GM12874 (cell line): ENCODE data around the gene PNPLA3.

Experiments used
- TF ChIP-seq, protein P1 (sequence below): IDR thresholded peaks from 2 replicates; pipeline ENCODE4 v1.5.1; 2011; ENCODE audit warnings: low read depth, mild to moderate bottlenecking, control low read depth, low read length, moderate library complexity; ENCODE audit not compliant: insufficient read depth

PNPLA3 gene

DNA sequence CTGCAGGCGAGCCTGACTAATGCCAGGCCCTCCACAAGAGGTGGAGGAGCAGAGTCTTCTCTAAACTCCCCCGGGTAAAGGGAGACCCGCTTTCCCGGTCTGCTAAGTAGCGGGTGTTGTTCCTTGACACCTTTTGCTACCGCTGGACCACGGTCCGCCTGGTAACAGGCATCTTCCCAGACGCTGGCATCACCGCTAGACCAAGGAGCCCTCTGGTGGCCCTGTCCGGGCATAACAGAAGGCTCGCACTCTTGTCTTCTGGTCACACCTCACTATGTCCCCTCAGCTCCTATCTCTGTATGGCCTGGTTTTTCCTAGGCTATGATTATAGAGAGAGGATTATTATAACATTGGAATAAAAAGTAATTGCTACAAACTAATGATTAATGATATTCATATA is 19.2 kb upstream of the PNPLA3 start:
- TF ChIP-seq, protein P1, sequence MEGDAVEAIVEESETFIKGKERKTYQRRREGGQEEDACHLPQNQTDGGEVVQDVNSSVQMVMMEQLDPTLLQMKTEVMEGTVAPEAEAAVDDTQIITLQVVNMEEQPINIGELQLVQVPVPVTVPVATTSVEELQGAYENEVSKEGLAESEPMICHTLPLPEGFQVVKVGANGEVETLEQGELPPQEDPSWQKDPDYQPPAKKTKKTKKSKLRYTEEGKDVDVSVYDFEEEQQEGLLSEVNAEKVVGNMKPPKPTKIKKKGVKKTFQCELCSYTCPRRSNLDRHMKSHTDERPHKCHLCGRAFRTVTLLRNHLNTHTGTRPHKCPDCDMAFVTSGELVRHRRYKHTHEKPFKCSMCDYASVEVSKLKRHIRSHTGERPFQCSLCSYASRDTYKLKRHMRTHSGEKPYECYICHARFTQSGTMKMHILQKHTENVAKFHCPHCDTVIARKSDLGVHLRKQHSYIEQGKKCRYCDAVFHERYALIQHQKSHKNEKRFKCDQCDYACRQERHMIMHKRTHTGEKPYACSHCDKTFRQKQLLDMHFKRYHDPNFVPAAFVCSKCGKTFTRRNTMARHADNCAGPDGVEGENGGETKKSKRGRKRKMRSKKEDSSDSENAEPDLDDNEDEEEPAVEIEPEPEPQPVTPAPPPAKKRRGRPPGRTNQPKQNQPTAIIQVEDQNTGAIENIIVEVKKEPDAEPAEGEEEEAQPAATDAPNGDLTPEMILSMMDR: 0 out of 2 replicates have a peak, but pooled peaks have one; percentile 19

DNA sequence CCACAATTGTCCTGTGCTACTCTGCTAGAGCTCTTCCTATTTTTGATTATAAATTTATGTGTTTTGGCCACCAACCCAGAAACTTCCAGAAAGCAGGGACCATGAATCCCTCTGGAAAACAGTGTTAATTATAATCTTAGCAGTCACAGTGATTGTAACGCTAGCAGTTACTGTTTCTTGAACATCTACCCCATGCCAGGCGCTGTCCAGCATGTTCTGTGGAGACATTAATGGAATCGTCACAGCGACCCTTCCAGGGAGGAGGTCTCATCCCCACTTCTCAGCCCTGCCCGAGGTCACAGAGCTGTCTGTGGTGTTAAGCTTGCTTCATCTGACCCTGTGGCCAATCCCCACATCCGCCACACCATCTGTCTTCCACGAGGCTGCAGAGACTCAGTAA is 17.9 kb upstream of the PNPLA3 start:
- TF ChIP-seq, protein P1: no peak

DNA sequence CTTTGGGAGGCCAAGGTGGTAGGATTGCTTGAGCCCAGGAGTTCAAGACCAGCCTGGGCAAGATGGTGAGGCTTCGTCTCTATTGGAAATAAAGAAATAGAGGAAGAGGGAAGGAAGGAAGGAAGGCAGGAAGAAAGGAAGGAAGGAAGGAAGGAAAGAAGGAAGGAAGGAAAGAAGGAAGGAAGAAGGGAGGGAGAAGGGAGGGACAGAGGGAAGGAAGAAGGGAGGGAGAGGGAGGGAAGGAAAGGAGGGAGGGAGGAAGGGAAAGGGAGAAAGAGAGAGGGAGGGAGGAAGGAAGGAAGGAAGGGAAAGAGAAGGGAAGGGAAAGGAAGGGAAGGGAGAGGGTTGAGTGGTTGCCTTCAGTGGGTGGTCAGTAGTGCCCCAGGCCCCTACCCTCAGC is 13.9 kb upstream of the PNPLA3 start:
- TF ChIP-seq, protein P1: no peak

DNA sequence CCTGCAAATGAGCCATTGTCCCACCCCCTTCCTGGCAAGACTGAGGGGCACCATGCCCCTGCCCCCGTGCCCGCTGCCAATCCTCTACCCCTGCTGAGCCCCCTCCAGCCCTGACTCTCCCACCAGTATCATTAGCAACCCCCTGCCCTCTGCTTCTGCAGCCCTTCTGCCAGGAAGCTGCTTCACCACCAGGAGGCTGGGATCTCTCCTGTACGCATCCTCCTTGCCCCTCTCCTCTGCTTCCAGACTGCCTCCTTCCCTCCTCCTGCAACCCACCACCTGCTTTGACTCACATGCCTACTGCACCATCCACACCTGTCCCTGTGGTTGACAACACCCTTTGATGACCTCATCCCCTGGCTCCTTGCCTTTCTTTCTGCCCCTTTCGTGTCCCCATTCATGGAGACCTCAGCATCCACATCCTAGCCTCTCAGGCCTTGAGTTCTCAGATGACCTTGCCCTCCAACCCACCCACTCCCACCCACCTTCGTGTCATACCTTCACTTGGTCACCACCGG is 13.4 kb upstream of the PNPLA3 start:
- TF ChIP-seq, protein P1: no peak

DNA sequence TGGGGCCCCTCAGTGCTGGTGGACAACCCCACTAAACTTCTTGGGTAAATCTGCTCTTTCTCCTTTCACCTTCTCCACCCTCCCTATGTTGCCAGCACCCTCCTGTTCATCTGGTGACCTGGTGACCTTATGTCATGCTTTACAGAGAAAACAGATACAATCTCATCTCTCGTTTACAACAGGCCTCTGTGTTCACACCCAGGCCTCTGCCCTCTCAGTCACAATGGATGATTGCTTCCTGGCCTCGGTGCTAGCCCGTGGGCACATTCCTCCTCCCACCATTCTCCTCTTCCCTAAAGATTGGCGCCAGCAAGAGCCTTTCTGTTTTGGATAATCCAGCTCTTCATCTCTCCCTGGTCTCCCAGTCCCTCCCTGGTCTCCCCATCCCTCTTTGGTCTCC is 12.3 kb upstream of the PNPLA3 start:
- TF ChIP-seq, protein P1: no peak

DNA sequence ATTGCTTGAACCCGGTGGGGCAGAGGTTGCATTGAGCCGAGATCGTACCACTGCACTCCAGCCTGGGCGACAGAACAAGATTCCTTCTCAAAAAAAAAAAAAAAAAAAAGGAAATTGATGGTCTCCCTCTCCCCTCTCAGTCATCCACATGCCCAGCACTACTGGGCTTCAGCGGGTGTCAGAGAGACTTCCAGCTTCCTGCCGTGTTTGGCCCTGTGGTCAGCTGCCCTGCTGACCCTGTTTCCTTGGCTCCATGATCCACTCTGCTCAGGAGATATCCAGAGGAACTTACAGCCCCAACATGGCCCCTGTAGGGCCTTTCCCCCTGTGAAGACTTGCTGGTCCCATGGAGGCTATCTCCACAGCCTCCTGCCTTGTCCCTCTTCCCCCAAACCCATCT is 6.1 kb upstream of the PNPLA3 start:
- TF ChIP-seq, protein P1: no peak

DNA sequence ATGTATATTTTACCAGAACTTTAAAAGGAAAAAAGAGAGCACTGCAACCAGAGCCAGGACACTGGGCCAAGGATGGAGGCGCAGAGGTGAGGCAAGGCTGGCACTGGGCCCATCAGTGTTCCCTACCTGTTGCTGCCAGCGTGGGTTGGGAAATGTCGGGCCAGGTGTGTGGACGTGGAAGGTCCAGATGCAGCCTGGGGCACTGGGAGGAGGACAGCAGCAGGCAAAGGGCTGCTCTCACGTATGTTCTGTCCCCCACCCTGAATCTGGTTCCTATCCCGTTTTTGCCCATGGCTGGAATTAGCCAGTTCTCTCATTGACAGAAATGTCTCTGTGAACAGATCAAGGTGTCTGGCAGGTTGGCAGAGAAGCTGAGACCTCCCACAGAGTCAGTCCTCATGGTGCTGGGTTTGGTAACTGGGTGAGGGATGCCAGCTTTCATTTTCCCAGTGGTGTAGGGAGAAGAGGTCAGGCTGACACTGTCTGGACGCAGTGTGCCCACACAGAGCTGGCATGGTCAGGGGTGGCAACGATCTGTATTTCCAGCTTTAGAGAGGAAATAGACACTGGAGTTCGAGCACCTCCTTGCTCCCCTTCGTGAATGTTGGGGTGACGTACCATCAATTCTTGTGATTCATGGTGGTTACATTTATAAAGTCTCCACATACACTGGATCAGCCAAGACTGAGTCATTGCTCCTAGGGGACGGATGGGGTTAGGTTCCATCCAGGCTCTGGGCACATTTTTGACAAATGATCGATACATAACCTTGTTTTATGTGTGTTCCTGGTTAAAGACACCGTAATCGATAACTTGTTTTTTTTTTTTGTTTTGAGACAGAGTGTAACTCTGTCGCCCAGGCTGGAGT is 4.3 kb upstream of the PNPLA3 start:
- TF ChIP-seq, protein P1: no peak
